ENCODE data around the gene SH3PXD2A. TPM values are rescaled to one million over a fixed set of nuclear protein-coding genes. Genes with fewer than 3 reads are reported as not detected.
A peak's percentile ranks its signal among the peaks of the same experiment; 100 is the strongest.

The SH3PXD2A gene
- total RNA-seq (10 to 100 TPM; 16.9 to 17.5 TPM), polyA plus RNA-seq (under 1 TPM; 0.39 to 0.77 TPM)

GRCh38 chr10:103855424-103855823, at the start of gene SH3PXD2A:
Gene SH3PXD2A (minus strand): TSS chr10:103855576. CDS start chr10:103855266, 310 bp downstream.
- POLR2A ChIA-PET (ENCODE audit: partially characterized antibody) = interaction anchor here (1.0 to 3.3 kb wide), 5 partner anchors 92 to 143 kb away, joined by 3 to 10 read pairs (median 6); no protein-coding TSS in a partner anchor
- Histone ChIP-seq H3K4me3 (ENCODE audit: low read length in 2 of 2) (peak within 1 kb of the TSS in 1 of 2 donors; percentile 51), H3K9me3 (ENCODE audit: control insufficient read depth in 1 of 2, low read length in 2 of 2) (no peaks in the 10 kb centered on the region), H3K27me3 (ENCODE audit: insufficient read depth, low read length) (peaks cover 8% of the 10 kb centered on the region), H3K27ac (ENCODE audit: low read depth, low read length) (no peak within 1 kb of the TSS), H3K4me1 (ENCODE audit: insufficient read depth, low read length) (peaks cover 18% of the 10 kb centered on the region), H3K36me3 (ENCODE audit: insufficient read depth, low read length) (no peaks in the 10 kb centered on the region)
- Mint-ChIP-seq H3K27ac (peak within 1 kb of the TSS in 5 of 7 donors; percentile 36 to 81 (median 66)), H3K27me3 (peaks cover 14 to 19% of the 10 kb centered on the region in 2 donors), H3K9me3 (no peaks in the 10 kb centered on the region), H3K4me3 (peak within 1 kb of the TSS; percentile 83 to 91 (median 86)), H3K36me3 (peaks cover 0 to 9% of the 10 kb centered on the region in 2 donors), H3K4me1 (peaks cover 8 to 19% (median 14%) of the 10 kb centered on the region in 4 donors)
- CTCF ChIA-PET (ENCODE audit: partially characterized antibody) = interaction anchor here (1.9 to 4.4 kb wide), 5 partner anchors 9 to 142 kb away, joined by 6 to 101 read pairs (median 9); no protein-coding TSS in a partner anchor
- intact Hi-C loops (cut with micrococcal nuclease) = loop anchor here (5.0 to 10.0 kb wide), 3 partner anchors 51 to 251 kb away; no protein-coding TSS in a partner anchor
- DNase-seq = peak in 2 of 5 donors; percentile 17 to 19

- Mint-ChIP-seq H3K4me1 (peaks cover 28 to 65% (median 43%) of the 10 kb centered on the region in 4 donors), H3K9me3 (no peaks in the 10 kb centered on the region), H3K27me3 (no peaks in the 10 kb centered on the region), H3K4me3 (peak overlapping the region; percentile 12 to 73 (median 44)), H3K27ac (peak overlapping the region; percentile 15 to 89 (median 74)), H3K36me3 (peaks cover 52 to 72% of the 10 kb centered on the region in 2 donors)
- H3K27me3 ChIP-seq (ENCODE audit: insufficient read depth, low read length) = no peaks in the 10 kb centered on the region
- no peaks in the 10 kb centered on the region for H3K9me3 ChIP-seq (ENCODE audit: control insufficient read depth in 1 of 2, low read length in 2 of 2)
- H3K36me3 ChIP-seq (ENCODE audit: insufficient read depth, low read length) = peaks cover 43% of the 10 kb centered on the region
- ChIA-PET CTCF (ENCODE audit: partially characterized antibody) (interaction anchor here (0.7 to 5.3 kb wide), 11 partner anchors 9 to 392 kb away, joined by 3 to 44 read pairs (median 8); partner anchors contain the start of genes SFR1 and STN1), POLR2A (ENCODE audit: partially characterized antibody) (interaction anchor here (1.1 to 2.6 kb wide), 4 partner anchors 10 to 67 kb away, joined by 3 to 25 read pairs (median 5); partner anchors contain the start of genes SLK and STN1)
- H3K27ac ChIP-seq (ENCODE audit: low read depth, low read length) = peak overlapping the region; percentile 33
- H3K4me1 ChIP-seq (ENCODE audit: insufficient read depth, low read length) = peaks cover 53% of the 10 kb centered on the region
- no peak overlapping the region for H3K4me3 ChIP-seq (ENCODE audit: low read length in 2 of 2)
- no peak for DNase-seq
- intact Hi-C loops (cut with micrococcal nuclease) = no loop called here
Measured at GRCh38 chr10:103901299-103901698, 45.9 kb upstream of the SH3PXD2A start.

- peak overlapping the region in 4 of 7 donors; percentile 12 to 71 (median 56) for H3K27ac Mint-ChIP-seq
- Histone ChIP-seq H3K9me3 (ENCODE audit: control insufficient read depth in 1 of 2, low read length in 2 of 2) (no peaks in the 10 kb centered on the region), H3K27ac (ENCODE audit: low read depth, low read length) (no peak overlapping the region), H3K27me3 (ENCODE audit: insufficient read depth, low read length) (no peaks in the 10 kb centered on the region), H3K36me3 (ENCODE audit: insufficient read depth, low read length) (peaks cover 50% of the 10 kb centered on the region), H3K4me1 (ENCODE audit: insufficient read depth, low read length) (peaks cover 54% of the 10 kb centered on the region), H3K4me3 (ENCODE audit: low read length in 2 of 2) (no peak overlapping the region)
- H3K4me3 Mint-ChIP-seq = no peak overlapping the region
- CTCF ChIA-PET (ENCODE audit: partially characterized antibody) = interaction anchor here (1.0 to 5.3 kb wide), 5 partner anchors 9 to 311 kb away, joined by 3 to 44 read pairs (median 28); no protein-coding TSS in a partner anchor
- H3K36me3 Mint-ChIP-seq = peaks cover 57 to 77% of the 10 kb centered on the region in 2 donors
- no peak for DNase-seq
- peaks cover 37 to 69% (median 50%) of the 10 kb centered on the region in 4 donors for H3K4me1 Mint-ChIP-seq
- POLR2A ChIA-PET (ENCODE audit: partially characterized antibody) = interaction anchor here (1.0 to 1.7 kb wide), 3 partner anchors 9 to 13 kb away, joined by 4 to 5 read pairs (median 4); no protein-coding TSS in a partner anchor
- no peaks in the 10 kb centered on the region for H3K9me3 Mint-ChIP-seq
- intact Hi-C loops (cut with micrococcal nuclease) = no loop called here
- no peaks in the 10 kb centered on the region for H3K27me3 Mint-ChIP-seq
Measured at GRCh38 chr10:103899312-103899711, 43.9 kb upstream of the SH3PXD2A start.

- Mint-ChIP-seq H3K27ac (peak overlapping the region in 2 of 7 donors; percentile 56 to 70), H3K4me1 (peaks cover 45 to 73% (median 59%) of the 10 kb centered on the region in 4 donors), H3K9me3 (no peaks in the 10 kb centered on the region), H3K4me3 (no peak overlapping the region), H3K27me3 (no peaks in the 10 kb centered on the region), H3K36me3 (peaks cover 60 to 78% of the 10 kb centered on the region in 2 donors)
- Histone ChIP-seq H3K36me3 (ENCODE audit: insufficient read depth, low read length) (peaks cover 46% of the 10 kb centered on the region), H3K4me3 (ENCODE audit: low read length in 2 of 2) (no peak overlapping the region), H3K27me3 (ENCODE audit: insufficient read depth, low read length) (no peaks in the 10 kb centered on the region), H3K4me1 (ENCODE audit: insufficient read depth, low read length) (peaks cover 55% of the 10 kb centered on the region), H3K9me3 (ENCODE audit: control insufficient read depth in 1 of 2, low read length in 2 of 2) (no peaks in the 10 kb centered on the region), H3K27ac (ENCODE audit: low read depth, low read length) (no peak overlapping the region)
- CTCF ChIA-PET (ENCODE audit: partially characterized antibody) = interaction anchor here (1.2 to 5.3 kb wide), 3 partner anchors 11 to 313 kb away, joined by 3 to 44 read pairs (median 3); no protein-coding TSS in a partner anchor
- intact Hi-C loops (cut with micrococcal nuclease) = no loop called here
- POLR2A ChIA-PET (ENCODE audit: partially characterized antibody) = interaction anchor here (1.5 kb wide), 1 partner anchor 11 kb away, joined by 8 read pairs; no protein-coding TSS in a partner anchor
- no peak for DNase-seq
Measured at GRCh38 chr10:103897241-103897774, 41.9 kb upstream of the SH3PXD2A start.

- no peak for DNase-seq
- Histone ChIP-seq H3K36me3 (ENCODE audit: insufficient read depth, low read length) (peaks cover 52% of the 10 kb centered on the region), H3K27me3 (ENCODE audit: insufficient read depth, low read length) (no peaks in the 10 kb centered on the region), H3K4me1 (ENCODE audit: insufficient read depth, low read length) (peaks cover 45% of the 10 kb centered on the region), H3K27ac (ENCODE audit: low read depth, low read length) (no peak overlapping the region), H3K4me3 (ENCODE audit: low read length in 2 of 2) (no peak overlapping the region), H3K9me3 (ENCODE audit: control insufficient read depth in 1 of 2, low read length in 2 of 2) (no peaks in the 10 kb centered on the region)
- H3K36me3 Mint-ChIP-seq = peaks cover 61 to 82% of the 10 kb centered on the region in 2 donors
- no peaks in the 10 kb centered on the region for H3K27me3 Mint-ChIP-seq
- H3K4me3 Mint-ChIP-seq = peak overlapping the region in 1 of 8 donors; percentile 20
- H3K4me1 Mint-ChIP-seq = peaks cover 41 to 66% (median 53%) of the 10 kb centered on the region in 4 donors
- POLR2A ChIA-PET (ENCODE audit: partially characterized antibody) = interaction anchor here (3.4 kb wide), 1 partner anchor 13 kb away, joined by 16 read pairs; no protein-coding TSS in a partner anchor
- intact Hi-C loops (cut with micrococcal nuclease) = no loop called here
- peak overlapping the region; percentile 38 to 95 (median 86) for H3K27ac Mint-ChIP-seq
- CTCF ChIA-PET (ENCODE audit: partially characterized antibody) = no interaction called here
- H3K9me3 Mint-ChIP-seq = no peaks in the 10 kb centered on the region
Measured at GRCh38 chr10:103896225-103896624, 40.8 kb upstream of the SH3PXD2A start.

- intact Hi-C loops (cut with micrococcal nuclease) = loop anchor here (2.0 kb wide), 1 partner anchor 15 kb away; no protein-coding TSS in a partner anchor
- peaks cover 40% of the 10 kb centered on the region for H3K4me1 ChIP-seq (ENCODE audit: insufficient read depth, low read length)
- peak overlapping the region; percentile 38 to 95 (median 86) for H3K27ac Mint-ChIP-seq
- no peaks in the 10 kb centered on the region for H3K9me3 Mint-ChIP-seq
- H3K27me3 ChIP-seq (ENCODE audit: insufficient read depth, low read length) = no peaks in the 10 kb centered on the region
- H3K36me3 ChIP-seq (ENCODE audit: insufficient read depth, low read length) = peaks cover 58% of the 10 kb centered on the region
- peak overlapping the region in 4 of 8 donors; percentile 11 to 87 (median 48) for H3K4me3 Mint-ChIP-seq
- H3K4me1 Mint-ChIP-seq = peaks cover 39 to 64% (median 51%) of the 10 kb centered on the region in 4 donors
- no peak overlapping the region for H3K4me3 ChIP-seq (ENCODE audit: low read length in 2 of 2)
- H3K9me3 ChIP-seq (ENCODE audit: control insufficient read depth in 1 of 2, low read length in 2 of 2) = no peaks in the 10 kb centered on the region
- no peak for DNase-seq
- H3K27ac ChIP-seq (ENCODE audit: low read depth, low read length) = peak overlapping the region; percentile 11
- ChIA-PET CTCF (ENCODE audit: partially characterized antibody) (interaction anchor here (1.6 to 2.0 kb wide), 3 partner anchors 11 to 226 kb away, joined by 6 to 13 read pairs (median 8); no protein-coding TSS in a partner anchor), POLR2A (ENCODE audit: partially characterized antibody) (interaction anchor here (1.2 to 3.4 kb wide), 5 partner anchors 13 to 226 kb away, joined by 8 to 16 read pairs (median 12); partner anchors contain the start of genes SFR1, SLK and STN1)
- H3K36me3 Mint-ChIP-seq = peaks cover 59 to 83% of the 10 kb centered on the region in 2 donors
- H3K27me3 Mint-ChIP-seq = no peaks in the 10 kb centered on the region
Measured at GRCh38 chr10:103895411-103896186, 40.2 kb upstream of the SH3PXD2A start.
